IPS-11a (cell line): ENCODE data around the gene HEATR3.

Source experiments
- H3K4me3 ChIP-seq: one replicate; pipeline ENCODE4 v1.5.1; 2013; ENCODE audit warnings: low read depth, low read length, control low read depth

The HEATR3 gene, protein sequence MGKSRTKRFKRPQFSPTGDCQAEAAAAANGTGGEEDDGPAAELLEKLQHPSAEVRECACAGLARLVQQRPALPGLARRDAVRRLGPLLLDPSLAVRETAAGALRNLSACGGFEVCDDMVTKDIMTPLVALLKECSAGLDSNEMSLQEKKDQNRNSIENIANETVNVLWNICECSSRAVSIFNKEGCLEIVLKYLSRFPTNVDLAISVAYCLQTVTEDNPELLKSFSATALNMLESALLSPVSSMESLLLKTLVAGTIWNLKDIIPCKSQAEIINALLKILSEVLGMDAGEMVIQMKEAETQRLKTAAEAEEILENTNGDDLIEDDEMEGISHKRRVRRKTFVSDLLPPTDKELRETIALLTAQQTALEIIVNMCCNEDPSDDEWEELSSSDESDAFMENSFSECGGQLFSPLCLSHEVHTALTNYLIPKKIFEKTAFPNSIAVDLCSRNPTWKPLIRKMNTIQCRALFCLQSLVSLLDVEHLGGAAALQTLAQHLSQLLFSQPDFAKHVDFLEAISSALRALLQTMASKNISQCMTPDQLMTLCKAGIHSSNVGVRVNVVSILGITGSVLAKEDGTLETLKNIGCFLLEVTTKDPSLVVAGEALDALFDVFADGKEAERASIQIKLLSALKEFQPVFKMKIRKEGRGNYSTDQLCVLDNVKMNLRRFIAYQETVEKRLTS

DNA sequence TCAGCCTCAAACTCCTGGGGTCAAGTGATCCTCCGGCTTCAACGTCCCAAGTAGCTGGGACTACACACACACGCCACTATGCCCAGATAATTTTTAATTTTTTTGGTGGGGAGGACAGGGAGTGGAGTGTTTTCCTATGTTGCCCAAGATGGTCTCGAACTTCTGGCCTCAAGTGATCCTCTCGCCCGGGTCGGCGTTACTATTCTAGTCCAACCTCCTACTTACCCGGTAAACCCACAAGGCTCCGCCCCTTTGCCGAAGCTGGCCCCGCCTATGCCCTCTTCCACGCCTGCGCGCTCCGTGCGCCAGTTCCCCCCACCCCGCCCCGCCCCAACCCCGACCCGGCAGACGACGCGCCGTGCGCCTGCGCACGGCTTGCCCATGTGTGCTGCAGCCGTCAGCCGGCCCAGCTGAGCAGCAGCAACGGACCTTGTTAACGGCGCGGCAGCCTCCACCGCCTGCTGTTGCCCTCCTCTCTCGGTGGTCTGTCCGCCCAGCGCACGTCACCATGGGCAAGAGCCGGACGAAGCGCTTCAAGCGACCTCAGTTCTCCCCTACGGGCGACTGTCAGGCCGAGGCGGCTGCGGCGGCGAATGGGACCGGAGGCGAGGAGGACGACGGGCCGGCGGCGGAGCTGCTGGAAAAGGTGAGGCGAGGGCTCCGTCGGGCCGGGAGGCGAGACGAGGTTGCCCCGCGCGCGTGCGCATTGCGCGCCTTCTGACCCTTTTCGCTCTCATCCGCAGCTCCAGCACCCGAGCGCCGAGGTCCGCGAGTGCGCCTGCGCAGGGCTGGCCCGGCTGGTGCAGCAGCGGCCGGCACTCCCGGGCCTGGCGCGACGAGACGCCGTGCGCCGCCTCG is at the start of gene HEATR3:
Gene HEATR3, plus strand, starts transcription at position 347 of the 858 bp plus-strand sequence. Its CDS starts 162 bp downstream, at position 509.
- peak within 1 kb of the TSS; percentile 76 for H3K4me3 ChIP-seq

GRCh38 chr16:50017553-50017952 is 48.2 kb upstream of the HEATR3 start:
- no peak overlapping the region for H3K4me3 ChIP-seq

- no peak overlapping the region for H3K4me3 ChIP-seq
These were observed 44.2 kb upstream of the HEATR3 start for GRCh38 chr16:50021544-50021943.

DNA sequence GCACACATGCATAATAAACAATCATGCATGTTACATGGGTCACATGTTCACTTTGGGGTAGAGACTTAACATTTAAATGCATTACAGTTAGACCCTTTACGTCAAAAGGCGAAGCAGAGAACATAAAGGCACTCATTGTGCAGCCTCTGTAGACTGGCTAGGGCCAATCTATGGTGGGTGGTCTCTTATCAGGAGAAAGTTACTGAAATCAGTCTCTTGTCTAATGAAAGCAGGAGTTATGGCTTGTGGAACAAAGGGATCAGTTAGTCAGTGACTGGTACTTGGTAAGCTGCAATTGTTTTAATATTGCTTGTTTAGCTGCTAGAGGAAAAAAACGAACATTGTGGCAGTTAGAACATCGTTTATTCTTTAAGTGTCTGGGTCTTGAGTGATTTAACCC is 42.1 kb upstream of the HEATR3 start:
- no peak overlapping the region for H3K4me3 ChIP-seq

DNA sequence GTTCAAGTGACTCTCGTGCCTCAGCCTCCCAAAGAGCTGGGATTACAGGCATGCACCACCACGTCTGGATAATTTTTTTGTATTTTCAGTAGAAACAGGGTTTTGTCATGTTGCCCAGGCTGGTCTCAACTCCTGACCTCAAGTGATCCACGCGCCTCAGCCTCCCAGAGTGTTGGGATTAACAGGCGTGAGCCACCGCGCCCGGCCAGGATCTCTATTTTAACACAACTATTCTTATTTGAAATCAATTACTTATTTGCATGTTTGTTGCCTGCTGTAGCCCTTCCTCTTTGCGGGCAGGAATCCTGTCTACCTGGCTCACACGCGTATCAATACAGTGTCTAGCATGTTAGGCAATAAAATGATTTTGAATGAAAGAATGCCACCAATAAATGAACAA is 41.6 kb upstream of the HEATR3 start:
- H3K4me3 ChIP-seq = no peak overlapping the region

DNA sequence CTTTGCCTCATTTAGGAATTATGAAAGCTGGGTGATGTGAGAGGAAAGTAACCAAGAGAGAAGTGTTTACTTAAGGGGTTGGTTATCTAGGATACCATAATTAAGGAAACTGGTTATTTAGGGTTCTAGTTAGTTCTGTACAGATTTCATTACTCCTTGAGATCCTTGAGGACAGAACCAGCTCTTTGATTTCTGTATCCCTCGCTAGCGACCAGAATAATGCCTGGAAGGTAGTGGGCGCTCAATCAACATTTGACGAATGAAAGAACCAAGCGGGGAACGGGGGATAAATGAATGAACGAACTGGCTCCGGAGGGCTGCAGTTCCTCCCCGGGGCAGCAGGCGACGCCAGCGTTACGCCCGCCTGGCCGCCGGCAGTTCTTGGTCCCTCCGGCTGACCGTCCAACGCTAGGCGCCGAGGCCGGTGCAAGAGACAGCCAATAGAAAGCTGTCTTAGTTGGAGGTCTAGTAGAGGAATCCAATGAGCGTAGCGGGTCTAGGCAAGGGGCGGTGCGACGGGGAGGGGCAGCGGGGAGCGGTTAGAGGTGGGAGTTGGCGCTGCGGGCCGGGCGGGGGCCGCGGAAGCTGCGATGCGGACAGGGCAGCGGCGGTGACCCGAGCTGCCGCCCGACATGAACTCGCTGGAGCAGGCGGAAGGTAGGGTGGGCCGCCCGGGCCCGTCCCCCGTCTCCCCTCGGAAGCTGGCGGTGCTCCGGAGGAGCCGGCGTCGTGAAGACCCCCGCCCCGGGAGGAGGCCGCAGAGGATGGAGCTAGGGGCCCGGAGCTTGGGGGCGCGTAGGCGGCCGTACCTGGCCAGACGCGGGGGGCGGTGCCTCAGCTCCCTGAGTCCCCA is 40.9 kb upstream of the HEATR3 start, which contains the start of gene CNEP1R1:
Gene CNEP1R1, plus strand, starts transcription at position 542 of the 853 bp plus-strand sequence. Its CDS starts 91 bp downstream, at position 633.
- H3K4me3 ChIP-seq = peak within 1 kb of the TSS; percentile 86

DNA sequence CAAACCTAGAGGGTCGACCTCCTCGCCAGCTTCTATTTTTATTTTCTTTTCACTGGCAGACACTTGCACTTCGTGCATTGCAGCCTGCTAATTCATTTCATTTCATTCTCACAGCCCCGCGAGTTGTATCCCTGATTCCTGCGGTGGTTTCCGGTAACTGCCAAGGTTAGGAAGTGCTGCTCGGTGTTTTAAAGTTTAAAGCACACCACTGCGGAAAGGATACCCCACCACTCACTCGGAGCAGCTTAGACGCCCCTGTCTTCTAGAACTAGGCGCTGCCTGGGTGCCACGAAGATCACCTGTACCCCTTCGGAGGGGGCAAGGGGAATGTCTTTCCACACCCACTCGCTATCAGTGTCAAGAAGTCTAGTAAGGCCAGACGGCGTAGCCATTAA is 40.2 kb upstream of the HEATR3 start:
- H3K4me3 ChIP-seq = peak overlapping the region; percentile 86

- H3K4me3 ChIP-seq = no peak overlapping the region
These were observed 37.9 kb upstream of the HEATR3 start for GRCh38 chr16:50027829-50028228.

DNA sequence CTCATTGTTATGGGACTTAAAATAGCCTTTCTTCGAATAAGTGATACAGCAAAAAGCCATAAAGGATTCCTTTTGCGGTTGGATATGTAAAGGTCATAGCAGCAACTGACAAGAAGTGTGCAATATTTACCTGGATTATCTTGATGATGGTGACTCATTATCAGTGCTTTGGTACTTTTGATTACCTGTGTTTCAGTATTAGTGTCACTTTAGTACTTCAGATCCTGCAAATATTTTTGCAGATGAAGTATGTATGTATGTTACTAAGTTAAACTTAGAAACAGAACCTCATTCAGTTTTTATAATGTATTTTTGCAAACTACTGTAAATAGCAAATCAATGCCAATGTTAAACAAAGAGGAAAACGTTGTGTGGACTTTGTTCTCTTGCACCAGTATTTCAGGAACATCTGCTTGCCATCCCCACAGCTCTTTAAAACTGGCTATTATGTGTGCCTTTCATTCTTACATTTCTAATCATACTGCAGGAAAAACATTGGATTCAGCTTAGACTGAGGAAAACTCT is 30.2 kb upstream of the HEATR3 start:
- no peak overlapping the region for H3K4me3 ChIP-seq

DNA sequence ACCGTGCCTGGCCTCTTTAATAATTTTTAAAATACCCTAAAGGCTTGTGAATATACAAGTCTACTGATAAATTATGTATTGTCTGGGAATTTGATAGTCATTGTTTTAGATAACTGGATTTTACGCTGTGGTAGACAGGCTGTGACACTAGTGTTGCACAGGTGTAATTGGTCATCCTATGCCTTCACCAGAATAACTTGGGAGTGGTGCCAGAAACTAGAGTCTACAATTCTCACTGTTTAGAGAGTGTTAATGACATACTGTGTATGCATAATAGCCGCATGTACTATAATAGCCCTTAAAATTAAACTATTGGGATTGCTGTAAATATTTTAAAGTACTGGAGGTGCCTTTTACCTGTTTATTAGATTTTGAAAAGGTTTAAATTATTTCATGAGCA is 29.3 kb upstream of the HEATR3 start:
- H3K4me3 ChIP-seq = no peak overlapping the region

GRCh38 chr16:50037662-50038220 is 28.0 kb upstream of the HEATR3 start:
- H3K4me3 ChIP-seq = no peak overlapping the region

DNA sequence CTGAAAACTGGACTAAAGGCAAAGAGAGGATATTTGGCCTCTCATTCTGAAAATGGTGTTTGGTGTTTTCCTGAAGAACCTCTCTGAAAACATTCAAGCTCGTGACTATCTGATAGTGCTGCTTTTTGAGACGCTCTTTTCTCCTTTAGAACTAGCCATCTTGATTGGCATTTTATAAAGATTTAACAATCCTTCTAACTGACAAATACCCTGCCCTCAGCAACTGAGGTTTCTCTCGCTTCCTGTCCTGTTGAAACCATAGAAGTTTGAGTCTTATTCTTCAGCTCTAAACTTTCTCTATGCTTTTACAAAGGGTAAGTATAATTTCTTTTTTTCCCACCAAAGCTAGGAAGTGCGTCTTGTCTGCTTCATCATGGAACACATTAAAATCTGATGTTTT is 27.5 kb upstream of the HEATR3 start:
- no peak overlapping the region for H3K4me3 ChIP-seq

- no peak overlapping the region for H3K4me3 ChIP-seq
These were observed 26.8 kb upstream of the HEATR3 start for GRCh38 chr16:50038756-50039529.

DNA sequence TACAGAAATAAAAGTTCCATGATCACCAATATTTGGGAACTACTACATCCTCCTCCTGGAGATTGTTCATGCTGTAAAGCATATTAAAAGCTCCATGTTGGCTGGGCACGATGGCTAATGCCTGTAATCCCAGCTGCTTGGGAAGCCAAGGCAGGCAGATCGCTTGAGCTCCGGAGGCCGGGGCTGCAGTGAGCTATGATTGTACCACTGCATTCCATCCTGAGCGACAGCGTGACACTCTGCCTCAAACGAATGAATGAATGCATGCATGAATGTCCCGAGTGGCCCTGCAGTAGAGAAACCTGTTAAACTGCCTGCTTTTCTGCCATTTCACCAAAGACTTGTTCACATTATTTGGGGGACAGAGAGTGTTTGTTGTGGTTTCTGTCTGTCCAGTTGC is 25.8 kb upstream of the HEATR3 start:
- no peak overlapping the region for H3K4me3 ChIP-seq

- no peak overlapping the region for H3K4me3 ChIP-seq
These were observed 25.1 kb upstream of the HEATR3 start for GRCh38 chr16:50040710-50041109.

- no peak overlapping the region for H3K4me3 ChIP-seq
These were observed 22.4 kb upstream of the HEATR3 start for GRCh38 chr16:50043358-50043757.

GRCh38 chr16:50045412-50045811 is 20.4 kb upstream of the HEATR3 start:
- no peak overlapping the region for H3K4me3 ChIP-seq

DNA sequence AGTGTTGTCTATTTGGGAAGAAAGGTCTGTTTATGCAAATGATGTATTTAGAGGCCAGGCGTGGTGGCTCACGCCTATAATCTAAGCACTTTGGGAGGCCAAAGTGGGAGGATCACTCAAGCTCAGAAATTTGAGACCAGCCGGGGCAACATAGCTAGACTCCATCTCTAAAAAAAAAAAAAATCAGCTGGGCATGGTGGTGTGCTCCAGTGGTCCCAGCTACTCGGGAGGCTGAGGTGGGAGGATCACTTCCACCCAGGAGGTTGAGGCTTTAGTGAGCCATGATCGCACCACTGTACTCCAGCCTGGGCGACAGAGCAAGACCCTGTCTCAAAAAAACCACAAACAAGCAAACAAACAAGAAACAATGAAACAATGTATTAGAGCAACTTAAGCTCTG is 18.9 kb upstream of the HEATR3 start:
- H3K4me3 ChIP-seq = no peak overlapping the region

GRCh38 chr16:50047864-50048263 is 17.9 kb upstream of the HEATR3 start:
- H3K4me3 ChIP-seq = no peak overlapping the region
